HG02642 (cell line): ENCODE data around the gene HAVCR1.
"Not testable (repeated sequence)": the region's sequence is repeated elsewhere in the genome, so short reads cannot be mapped to it uniquely, and the experiment has no call there.

Source experiments
- ATAC-seq: cut with Tn5 transposase; IDR thresholded peaks from one replicate; pipeline ENCODE4 v1.9.1; 2021; ENCODE audit warnings: mild to moderate bottlenecking; ENCODE audit not compliant: unreplicated experiment, poor library complexity

Gene HAVCR1

DNA sequence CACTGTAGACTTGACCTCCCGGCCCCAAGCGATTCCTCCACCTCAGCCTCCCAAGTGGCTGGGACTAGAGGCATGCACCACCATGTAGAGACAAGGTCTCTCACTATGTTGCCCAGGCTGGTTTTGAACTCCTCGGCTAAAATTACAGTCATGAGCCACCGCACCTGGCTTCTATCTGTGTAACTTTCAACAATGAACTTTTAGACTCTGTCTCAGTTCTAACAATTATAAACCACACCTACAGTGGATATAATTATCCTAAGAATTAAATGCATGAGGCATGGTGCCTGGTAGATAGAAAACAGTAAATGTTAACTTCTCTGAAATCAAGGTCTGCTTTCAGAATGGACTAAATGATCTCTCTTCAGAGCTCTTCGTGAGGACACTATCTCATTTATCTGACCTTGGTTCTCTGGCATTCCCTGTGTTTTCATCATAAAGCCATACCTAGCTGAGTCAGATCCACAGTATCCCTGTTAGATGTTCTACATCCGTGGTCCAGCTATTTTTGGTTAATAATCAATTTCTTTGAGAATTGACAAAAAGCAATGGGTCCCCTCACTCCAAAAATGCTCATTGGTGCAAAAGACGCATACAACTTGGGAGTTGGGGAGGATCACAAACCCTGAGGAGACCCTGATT is 7.2 kb downstream of the HAVCR1 start:
- no peak for ATAC-seq

DNA sequence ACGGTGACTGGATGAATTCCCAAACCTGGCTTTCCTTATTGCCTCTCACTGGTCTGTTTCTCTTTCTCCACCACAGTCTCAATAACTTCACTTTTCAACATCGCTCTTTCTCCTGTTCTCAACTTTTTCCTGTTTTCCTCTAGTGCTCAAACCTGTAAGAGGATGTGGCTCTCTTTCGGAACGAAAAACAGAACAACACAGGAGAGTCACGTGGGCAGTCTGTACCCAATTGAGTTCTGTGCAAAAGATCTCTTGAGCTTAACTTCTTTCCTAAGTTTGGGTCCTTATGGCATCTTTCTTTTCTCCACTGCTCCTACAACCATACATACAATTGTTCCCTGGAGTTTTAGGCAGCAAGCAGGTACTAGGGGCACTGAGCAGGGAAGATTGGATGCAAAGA is 8.9 kb downstream of the HAVCR1 start:
- ATAC-seq: peak; percentile 34

GRCh38 chr5:157049605-157050004 is 9.3 kb downstream of the HAVCR1 start:
- no peak for ATAC-seq

GRCh38 chr5:157047898-157048297 is 11.0 kb downstream of the HAVCR1 start:
- peak; percentile 46 for ATAC-seq

DNA sequence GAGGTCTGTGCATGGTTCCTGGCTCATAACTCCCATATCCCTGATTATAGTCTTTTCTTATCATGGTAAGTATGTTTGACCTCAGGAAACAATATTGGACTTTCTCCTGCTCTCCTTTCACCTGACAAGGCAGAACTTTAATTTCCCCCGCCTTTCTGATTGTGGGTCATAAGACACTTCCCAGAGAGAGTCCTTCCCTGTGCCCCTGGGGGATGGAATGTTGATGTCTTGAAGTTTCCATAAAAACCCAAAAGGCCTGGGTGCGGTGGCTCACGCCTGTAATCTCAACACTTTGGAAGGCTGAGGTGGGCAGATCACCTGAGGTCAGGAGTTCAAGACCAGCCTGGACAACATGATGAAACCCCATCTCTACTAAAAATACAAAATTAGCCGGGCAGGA is 11.9 kb downstream of the HAVCR1 start:
- not testable (repeated sequence) for ATAC-seq

GRCh38 chr5:157046041-157046440 is 12.9 kb downstream of the HAVCR1 start:
- ATAC-seq: no peak

DNA sequence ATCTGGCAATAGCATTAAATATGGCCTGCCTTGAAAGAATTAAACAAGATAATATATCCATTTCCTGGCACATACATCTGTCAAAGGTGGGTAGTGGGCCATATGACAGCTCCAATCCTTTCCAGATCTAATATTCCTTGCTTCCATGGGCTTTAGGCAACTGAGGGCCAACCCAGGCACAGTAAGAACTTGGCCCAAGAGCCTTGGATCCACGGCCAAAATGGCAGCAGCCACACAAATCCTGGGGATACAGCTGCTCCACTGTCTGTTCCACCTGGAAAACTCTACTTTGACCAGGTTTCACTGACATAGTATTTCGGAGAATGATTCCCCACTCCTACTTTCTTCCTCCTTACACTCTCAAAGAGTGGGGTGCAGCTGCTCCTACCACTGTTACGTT is 13.3 kb downstream of the HAVCR1 start:
- ATAC-seq: no peak

GRCh38 chr5:157038568-157039187 is 20.2 kb downstream of the HAVCR1 start:
- ATAC-seq: no peak

DNA sequence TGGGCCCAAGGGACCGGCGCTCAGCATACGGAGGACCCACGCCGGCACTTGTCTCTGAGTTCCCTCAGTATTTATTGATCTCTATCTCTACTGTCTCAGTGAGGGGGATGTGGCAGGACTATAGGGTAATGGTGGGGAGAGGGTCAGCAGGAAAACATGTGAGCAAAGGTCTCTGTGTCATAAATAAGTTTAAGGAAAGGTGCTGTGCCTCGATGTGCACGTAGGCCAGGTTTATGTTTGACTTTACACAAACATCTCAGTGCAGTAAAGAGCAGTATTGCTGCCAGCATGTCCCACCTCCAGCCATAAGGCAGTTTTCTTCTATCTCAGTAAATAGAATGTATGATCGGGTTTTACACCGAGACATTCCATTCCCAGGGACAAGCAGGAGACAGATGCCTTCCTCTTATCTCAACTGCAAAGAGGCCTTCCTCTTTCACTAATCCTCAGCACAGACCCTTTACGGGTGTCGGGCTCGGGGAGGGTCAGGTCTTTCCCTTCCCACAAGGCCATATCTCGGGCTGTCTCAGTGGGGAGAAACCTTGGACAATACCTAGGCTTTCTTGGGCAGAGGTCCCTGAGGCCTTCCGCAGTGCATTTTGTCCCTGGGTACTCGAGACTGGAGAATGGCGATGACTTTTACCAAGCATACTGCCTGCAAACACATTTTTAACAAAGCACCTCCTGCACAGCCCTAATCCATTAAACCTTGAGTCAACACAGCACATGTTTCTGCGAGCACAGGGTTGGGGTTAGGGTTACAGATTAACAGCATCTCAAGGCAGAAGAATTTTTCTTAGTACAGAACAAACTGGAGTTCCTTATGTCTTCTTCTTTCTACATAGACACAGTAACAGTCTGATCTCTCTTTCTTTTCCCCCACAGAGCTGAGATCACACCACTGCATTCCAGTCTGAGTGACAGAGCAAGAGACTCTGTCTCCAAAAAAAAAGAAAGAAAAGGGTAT is 24.5 kb downstream of the HAVCR1 start:
- ATAC-seq: not testable (repeated sequence)

- ATAC-seq: no peak
These were observed 25.8 kb downstream of the HAVCR1 start for GRCh38 chr5:157033071-157033583.

GRCh38 chr5:157030692-157031091 is 28.2 kb downstream of the HAVCR1 start:
- ATAC-seq: no peak

DNA sequence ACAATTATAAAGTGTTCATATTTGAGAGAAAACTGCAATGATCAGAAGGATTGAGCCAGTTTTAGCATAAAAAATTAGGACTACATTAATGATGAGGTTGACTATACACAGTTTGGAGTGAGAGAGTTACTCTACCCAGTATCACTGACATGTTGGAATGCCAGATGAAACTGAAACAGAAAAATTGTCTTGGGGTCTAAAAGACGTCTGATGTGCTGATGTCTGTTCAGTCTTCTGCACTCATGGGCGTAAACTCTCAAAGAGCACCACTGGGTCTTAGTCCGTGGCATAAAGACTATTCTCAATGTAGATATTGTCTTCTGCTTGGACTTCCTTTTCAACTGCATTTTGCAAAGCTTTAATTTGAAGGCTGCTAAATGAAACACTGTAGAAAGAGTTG is 29.5 kb downstream of the HAVCR1 start:
- no peak for ATAC-seq

GRCh38 chr5:157027663-157028062 is 31.3 kb downstream of the HAVCR1 start:
- peak; percentile 86 for ATAC-seq

GRCh38 chr5:157026789-157027424 is 32.0 kb downstream of the HAVCR1 start:
- ATAC-seq: no peak

GRCh38 chr5:157025093-157025698 is 33.7 kb downstream of the HAVCR1 start:
- peak; percentile 27 for ATAC-seq

GRCh38 chr5:157024208-157024959 is 34.5 kb downstream of the HAVCR1 start:
- no peak for ATAC-seq

GRCh38 chr5:157022024-157022423 is 36.9 kb downstream of the HAVCR1 start:
- no peak for ATAC-seq

DNA sequence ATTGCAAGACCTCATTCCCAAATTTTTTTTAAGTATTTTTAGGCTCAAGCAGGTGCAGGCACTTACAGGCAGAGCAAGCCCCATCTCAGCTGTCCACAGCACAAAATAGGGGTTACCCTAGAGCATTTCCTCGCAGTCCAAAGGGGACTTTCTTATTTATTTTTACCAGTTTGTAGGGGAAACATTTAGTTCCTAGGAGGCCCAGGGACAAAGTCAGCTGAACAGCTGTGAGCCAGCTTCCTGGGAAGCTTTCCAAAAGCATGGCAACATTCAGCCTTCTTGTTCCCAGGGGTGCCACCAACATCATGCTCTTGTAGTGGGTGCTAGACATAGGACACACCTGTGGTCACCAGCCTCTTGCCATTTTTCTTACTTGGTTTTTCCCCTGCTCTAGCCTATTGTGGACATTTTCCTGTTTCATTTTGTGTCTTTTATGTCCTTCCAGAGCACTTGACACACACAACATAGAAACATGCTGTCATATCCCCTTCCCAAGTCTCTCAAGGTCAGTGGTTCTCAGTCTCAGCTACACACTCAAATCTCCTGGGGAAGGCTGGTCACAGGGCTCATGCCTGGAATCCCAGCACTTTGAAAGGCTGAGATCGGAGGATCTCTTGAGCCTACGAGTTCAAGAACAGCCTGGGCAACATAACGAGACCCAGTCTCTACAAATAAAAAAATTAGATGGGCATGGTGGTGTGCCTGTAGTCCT is 38.2 kb downstream of the HAVCR1 start:
- ATAC-seq: no peak

DNA sequence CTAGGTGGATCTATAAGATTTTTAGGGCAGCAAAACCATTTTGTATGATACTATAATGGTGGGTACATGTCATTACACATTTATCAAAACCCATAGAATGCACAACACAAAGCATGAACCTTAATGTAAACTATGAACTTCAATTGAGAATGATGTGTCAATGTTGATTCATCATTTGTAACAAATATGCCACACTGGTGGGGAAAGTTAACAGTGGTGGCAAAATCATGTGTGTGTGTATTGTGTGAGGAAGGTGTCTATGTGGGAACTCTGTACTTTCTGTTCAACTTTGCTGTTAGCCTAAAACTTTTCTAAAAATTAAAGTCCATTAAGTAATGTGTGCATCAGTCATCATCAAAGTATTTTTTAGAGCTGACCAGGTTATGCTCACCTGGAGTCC is 38.9 kb downstream of the HAVCR1 start:
- no peak for ATAC-seq
